GM12864 (cell line): ENCODE measurements around the gene ARID4B.
"Not testable (repeated sequence)": the region's sequence is repeated elsewhere in the genome, so short reads cannot be mapped to it uniquely, and the experiment has no call there.

Experiments used
- DNase-seq: peaks from one replicate; pipeline ENCODE4 v3.0.0-alpha.2; 2011; ENCODE audit warnings: low read depth
- H3K4me3 ChIP-seq: 2 replicates; pipeline ENCODE4 v1.5.1; 2011; ENCODE audit warnings: mild to moderate bottlenecking, low read depth, low read length, control low read depth
- TF ChIP-seq, protein P1 (sequence below): IDR thresholded peaks from 2 replicates; pipeline ENCODE4 v1.5.1; 2011; ENCODE audit warnings: low read depth, mild to moderate bottlenecking, moderate library complexity, low read length, control low read depth, inconsistent platforms; ENCODE audit errors: missing control alignments

The ARID4B gene

DNA sequence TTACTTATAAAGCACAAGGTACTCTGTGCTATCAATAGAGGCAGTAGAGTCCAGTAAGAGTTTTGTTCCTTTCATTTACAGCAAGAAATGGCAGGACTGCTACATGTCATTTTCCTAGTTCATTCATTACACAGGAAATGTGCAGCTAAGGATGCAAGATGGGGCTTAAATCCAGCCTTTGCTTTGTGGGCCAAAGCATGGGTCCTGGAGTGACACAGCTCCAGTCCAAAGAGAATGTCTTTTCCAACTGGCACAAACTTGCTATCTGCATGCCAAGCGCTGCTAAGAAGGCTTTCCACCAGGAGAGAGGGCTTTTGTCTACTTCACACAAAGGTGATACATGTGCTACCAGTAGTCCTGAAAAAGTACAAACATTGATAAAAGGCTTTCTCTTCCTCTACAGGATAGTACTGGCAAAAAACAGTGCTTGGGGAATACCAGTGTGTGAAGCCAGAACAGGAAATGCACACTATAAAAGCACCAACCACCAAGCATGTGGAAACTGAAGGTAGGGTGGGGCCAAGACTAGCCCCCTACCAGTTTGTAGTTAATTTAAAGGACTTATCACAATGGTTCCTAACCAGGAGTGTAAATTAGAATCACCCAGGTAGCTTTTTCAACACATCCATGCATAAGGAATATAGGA lies 68.7 kb downstream of the ARID4B start:
- TF ChIP-seq, protein P1, sequence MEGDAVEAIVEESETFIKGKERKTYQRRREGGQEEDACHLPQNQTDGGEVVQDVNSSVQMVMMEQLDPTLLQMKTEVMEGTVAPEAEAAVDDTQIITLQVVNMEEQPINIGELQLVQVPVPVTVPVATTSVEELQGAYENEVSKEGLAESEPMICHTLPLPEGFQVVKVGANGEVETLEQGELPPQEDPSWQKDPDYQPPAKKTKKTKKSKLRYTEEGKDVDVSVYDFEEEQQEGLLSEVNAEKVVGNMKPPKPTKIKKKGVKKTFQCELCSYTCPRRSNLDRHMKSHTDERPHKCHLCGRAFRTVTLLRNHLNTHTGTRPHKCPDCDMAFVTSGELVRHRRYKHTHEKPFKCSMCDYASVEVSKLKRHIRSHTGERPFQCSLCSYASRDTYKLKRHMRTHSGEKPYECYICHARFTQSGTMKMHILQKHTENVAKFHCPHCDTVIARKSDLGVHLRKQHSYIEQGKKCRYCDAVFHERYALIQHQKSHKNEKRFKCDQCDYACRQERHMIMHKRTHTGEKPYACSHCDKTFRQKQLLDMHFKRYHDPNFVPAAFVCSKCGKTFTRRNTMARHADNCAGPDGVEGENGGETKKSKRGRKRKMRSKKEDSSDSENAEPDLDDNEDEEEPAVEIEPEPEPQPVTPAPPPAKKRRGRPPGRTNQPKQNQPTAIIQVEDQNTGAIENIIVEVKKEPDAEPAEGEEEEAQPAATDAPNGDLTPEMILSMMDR: peak; percentile 5
- DNase-seq: no peak
- no peak overlapping the region for H3K4me3 ChIP-seq

DNA sequence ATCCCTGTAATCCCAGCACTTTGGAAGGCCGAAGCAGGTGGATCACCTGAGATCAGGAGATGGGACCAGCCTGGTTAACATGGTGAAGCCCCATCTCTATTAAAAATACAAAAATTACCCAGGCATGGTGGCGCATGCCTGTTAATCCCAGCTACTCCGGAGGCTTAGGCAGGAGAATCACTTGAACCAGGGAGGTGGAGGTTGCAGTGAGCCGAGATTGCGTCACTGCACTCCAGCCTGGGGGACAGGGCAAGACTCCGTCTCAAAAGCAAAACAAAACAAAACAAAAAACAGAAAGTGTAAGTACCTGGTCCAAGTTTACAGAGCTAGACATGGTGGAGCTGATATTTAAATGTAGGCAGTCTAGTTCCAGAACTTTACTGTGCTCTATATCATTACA lies 69.9 kb downstream of the ARID4B start:
- not testable (repeated sequence) for DNase-seq, H3K4me3 ChIP-seq

DNA sequence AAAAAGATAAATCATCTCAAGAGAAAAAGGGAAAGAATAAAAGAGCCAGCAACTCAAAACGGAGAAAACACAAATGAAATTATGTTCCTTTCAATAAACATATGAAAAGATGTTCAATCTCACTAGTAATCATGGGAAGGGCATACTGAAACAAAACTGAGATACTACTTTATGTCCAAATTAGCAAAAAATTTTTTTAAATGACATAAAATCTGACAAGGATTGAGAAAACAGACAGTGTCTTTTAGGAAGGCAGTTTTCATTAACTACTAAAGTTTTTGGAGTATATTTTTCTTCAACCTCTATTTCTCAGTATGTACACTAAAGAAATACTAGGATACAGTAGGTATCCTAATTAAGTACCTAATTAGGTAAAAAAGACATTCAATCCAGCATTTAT lies 73.3 kb downstream of the ARID4B start:
- no peak for DNase-seq
- TF ChIP-seq, protein P1: no peak
- no peak overlapping the region for H3K4me3 ChIP-seq

GRCh38 chr1:235253219-235253962 lies 74.6 kb downstream of the ARID4B start:
- no peak overlapping the region for H3K4me3 ChIP-seq
- TF ChIP-seq, protein P1: peak; percentile 84
- no peak for DNase-seq

GRCh38 chr1:235250430-235250829 lies 77.5 kb downstream of the ARID4B start:
- no peak for DNase-seq
- H3K4me3 ChIP-seq: no peak overlapping the region
- TF ChIP-seq, protein P1: no peak

- DNase-seq: no peak
Observed at GRCh38 chr1:235246022-235246948, 81.7 kb downstream of the ARID4B start.

More at GRCh38 chr1:235246022-235246948, 81.7 kb downstream of the ARID4B start:
- no peak overlapping the region for H3K4me3 ChIP-seq
- TF ChIP-seq, protein P1: no peak
